Hepatocyte (in vitro differentiated cells): ENCODE data around the gene GALNTL6. TPM values are rescaled to one million over a fixed set of nuclear protein-coding genes. Genes with fewer than 3 reads are reported as not detected.

ENCODE experiments used
- DNase-seq: peaks from one replicate; pipeline ENCODE4 v3.0.0-alpha.2; 2016; ENCODE audit warnings: low spot score
- H2AFZ ChIP-seq: fragments of 200-600 bp; sonication (generic); 2 replicates; pipeline ENCODE4 v1.6.0; 2016; ENCODE audit warnings: antibody characterized with exemption, mild to moderate bottlenecking
- H3K27ac ChIP-seq: fragments of 200-600 bp; sonication (generic); 2 replicates; pipeline ENCODE4 v1.5.1; 2016; ENCODE audit warnings: mild to moderate bottlenecking
- H3K27me3 ChIP-seq: fragments of 200-600 bp; sonication (generic); 2 replicates; pipeline ENCODE4 v1.6.1; 2016
- H3K36me3 ChIP-seq: fragments of 200-600 bp; sonication (generic); replicated peaks from 2 replicates; pipeline ENCODE4 v1.5.1; 2016; ENCODE audit warnings: low read depth; ENCODE audit not compliant: insufficient read depth
- H3K4me1 ChIP-seq: fragments of 200-600 bp; sonication (generic); 2 replicates; pipeline ENCODE4 v1.5.1; 2016; ENCODE audit warnings: mild to moderate bottlenecking, moderate library complexity; ENCODE audit not compliant: insufficient read depth
- H3K4me2 ChIP-seq: fragments of 200-600 bp; sonication (generic); 2 replicates; pipeline ENCODE4 v1.6.0; 2016
- H3K4me3 ChIP-seq: fragments of 200-600 bp; sonication (generic); 2 replicates; pipeline ENCODE4 v1.5.1; 2016; ENCODE audit warnings: mild to moderate bottlenecking
- H3K79me2 ChIP-seq: fragments of 200-600 bp; sonication (generic); 2 replicates; pipeline ENCODE4 v1.6.0; 2017; ENCODE audit warnings: mild to moderate bottlenecking
- H3K9me2 ChIP-seq: fragments of 200-600 bp; sonication (generic); replicated peaks from 2 replicates; pipeline ENCODE4 v1.6.0; 2017; ENCODE audit warnings: mild to moderate bottlenecking; ENCODE audit not compliant: insufficient read depth
- H3K9me3 ChIP-seq: fragments of 200-600 bp; sonication (generic); 2 replicates; pipeline ENCODE4 v1.5.1; 2016; ENCODE audit warnings: low read depth, mild to moderate bottlenecking
- H4K20me1 ChIP-seq: fragments of 200-600 bp; sonication (generic); 2 replicates; pipeline ENCODE4 v1.6.0; 2016; ENCODE audit warnings: mild to moderate bottlenecking; ENCODE audit not compliant: insufficient read depth, poor library complexity, severe bottlenecking
- EZH2 ChIP-seq: fragments of 200-600 bp; sonication (generic); IDR thresholded peaks from 2 replicates; pipeline ENCODE4 v1.6.1; 2016; ENCODE audit warnings: antibody characterized with exemption, mild to moderate bottlenecking, borderline replicate concordance
- EZH2phosphoT487 ChIP-seq: fragments of 200-600 bp; sonication (generic); IDR thresholded peaks from one replicate; pipeline ENCODE4 v1.6.1; 2018; ENCODE audit warnings: antibody characterized with exemption, mild to moderate bottlenecking, low read depth, moderate library complexity; ENCODE audit not compliant: unreplicated experiment, severe bottlenecking
- WGBS: methylation state at CpG from one replicate; pipeline ENCODE4 v1.1.6; 2016; ENCODE audit warnings: low lambda C conversion rate; ENCODE audit errors: missing lambda C conversion rate; 5-methylcytosine and 5-hydroxymethylcytosine counted together
- polyA plus RNA-seq: library from polyadenylated mRNA; unstranded; fragments of >200 nt; fragmentation: Nextera tagmentation; extraction: Ambion mirVana; gene quantifications from 2 replicates; pipeline ENCODE4 v1.2.1, GENCODE V29; 2016
- total RNA-seq: library from RNA; depleted of rRNA; stranded (reverse); fragments of >200 nt; gene quantifications from 2 replicates; pipeline ENCODE4 v1.2.3, GENCODE V29; 2014
- TF ChIP-seq, protein P1 (sequence below): fragments of 200-600 bp; sonication (generic); IDR thresholded peaks from 2 replicates; pipeline ENCODE4 v1.5.1; 2016; ENCODE audit warnings: antibody characterized with exemption, mild to moderate bottlenecking; ENCODE audit not compliant: poor library complexity

GALNTL6 gene
- total and polyA plus RNA-seq, 2 experiments from 2014 or later = 0.53 to 0.74 TPM

DNA sequence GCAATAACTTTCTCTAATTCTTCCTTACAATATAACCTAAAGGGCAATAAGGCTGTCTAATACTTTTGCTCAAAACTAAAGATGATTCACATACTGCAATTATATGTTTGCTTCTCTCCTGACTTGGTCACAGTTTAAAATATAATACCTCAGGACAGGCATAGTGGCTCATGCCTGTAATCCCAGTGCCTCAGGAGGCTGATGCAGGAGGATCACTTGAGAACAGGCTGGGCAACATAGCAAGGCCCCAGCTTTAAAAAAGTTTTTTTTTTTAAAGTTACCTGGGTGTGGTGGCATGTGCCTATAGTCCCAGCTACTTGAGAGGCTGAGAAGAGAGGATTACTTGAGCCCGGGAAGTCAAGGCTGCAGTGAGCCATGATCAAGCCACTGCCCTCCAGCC lies 1125.7 kb downstream of the GALNTL6 start:
- H3K27ac ChIP-seq = no peak overlapping the region
- H3K79me2 ChIP-seq = no peaks in the 10 kb centered on the region
- H3K4me2 ChIP-seq = no peak overlapping the region
- H2AFZ ChIP-seq = no peak overlapping the region
- H3K36me3 ChIP-seq = no peaks in the 10 kb centered on the region
- no peak for DNase-seq
- H3K4me3 ChIP-seq = no peak overlapping the region
- no peaks in the 10 kb centered on the region for H4K20me1 ChIP-seq
- H3K27me3 ChIP-seq = no peaks in the 10 kb centered on the region
- TF ChIP-seq EZH2phosphoT487 (no peak), EZH2 (no peak)
- TF ChIP-seq, protein P1, sequence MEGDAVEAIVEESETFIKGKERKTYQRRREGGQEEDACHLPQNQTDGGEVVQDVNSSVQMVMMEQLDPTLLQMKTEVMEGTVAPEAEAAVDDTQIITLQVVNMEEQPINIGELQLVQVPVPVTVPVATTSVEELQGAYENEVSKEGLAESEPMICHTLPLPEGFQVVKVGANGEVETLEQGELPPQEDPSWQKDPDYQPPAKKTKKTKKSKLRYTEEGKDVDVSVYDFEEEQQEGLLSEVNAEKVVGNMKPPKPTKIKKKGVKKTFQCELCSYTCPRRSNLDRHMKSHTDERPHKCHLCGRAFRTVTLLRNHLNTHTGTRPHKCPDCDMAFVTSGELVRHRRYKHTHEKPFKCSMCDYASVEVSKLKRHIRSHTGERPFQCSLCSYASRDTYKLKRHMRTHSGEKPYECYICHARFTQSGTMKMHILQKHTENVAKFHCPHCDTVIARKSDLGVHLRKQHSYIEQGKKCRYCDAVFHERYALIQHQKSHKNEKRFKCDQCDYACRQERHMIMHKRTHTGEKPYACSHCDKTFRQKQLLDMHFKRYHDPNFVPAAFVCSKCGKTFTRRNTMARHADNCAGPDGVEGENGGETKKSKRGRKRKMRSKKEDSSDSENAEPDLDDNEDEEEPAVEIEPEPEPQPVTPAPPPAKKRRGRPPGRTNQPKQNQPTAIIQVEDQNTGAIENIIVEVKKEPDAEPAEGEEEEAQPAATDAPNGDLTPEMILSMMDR = no peak
- no peaks in the 10 kb centered on the region for H3K4me1 ChIP-seq
- H3K9me2 ChIP-seq = no peaks in the 10 kb centered on the region
- H3K9me3 ChIP-seq = no peaks in the 10 kb centered on the region
- WGBS = 100% methylated on average over 1 of the region's 1 CpG

DNA sequence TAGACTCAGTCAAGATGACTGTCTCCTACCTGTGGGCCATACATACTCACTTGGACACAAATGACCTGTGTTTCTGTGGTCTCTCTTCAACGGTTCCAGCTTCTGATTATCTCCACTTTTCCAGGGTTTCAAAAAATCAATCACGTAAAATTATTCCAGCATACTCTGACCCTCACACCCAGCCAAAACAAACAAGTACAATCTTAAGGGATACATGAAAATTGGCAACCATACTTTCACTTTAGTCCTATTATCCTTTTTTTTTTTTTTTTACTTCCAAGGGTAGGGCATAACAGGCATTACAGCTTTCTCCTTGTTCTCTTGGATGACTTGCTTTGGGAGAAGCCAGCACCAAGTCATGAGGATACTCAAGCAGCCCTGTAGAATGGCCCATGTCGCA lies 1129.6 kb downstream of the GALNTL6 start:
- Histone ChIP-seq H3K9me2 (no peaks in the 10 kb centered on the region), H3K27ac (no peak overlapping the region), H3K4me3 (no peak overlapping the region), H2AFZ (no peak overlapping the region), H3K27me3 (peaks cover 11% of the 10 kb centered on the region), H3K9me3 (no peaks in the 10 kb centered on the region), H3K79me2 (no peaks in the 10 kb centered on the region), H3K36me3 (no peaks in the 10 kb centered on the region), H4K20me1 (no peaks in the 10 kb centered on the region), H3K4me2 (no peak overlapping the region), H3K4me1 (no peaks in the 10 kb centered on the region)
- no peak for DNase-seq
- WGBS = 86% methylated on average over 3 of the region's 3 CpGs
- TF ChIP-seq, protein P1 = no peak
- TF ChIP-seq EZH2 (no peak), EZH2phosphoT487 (no peak)

DNA sequence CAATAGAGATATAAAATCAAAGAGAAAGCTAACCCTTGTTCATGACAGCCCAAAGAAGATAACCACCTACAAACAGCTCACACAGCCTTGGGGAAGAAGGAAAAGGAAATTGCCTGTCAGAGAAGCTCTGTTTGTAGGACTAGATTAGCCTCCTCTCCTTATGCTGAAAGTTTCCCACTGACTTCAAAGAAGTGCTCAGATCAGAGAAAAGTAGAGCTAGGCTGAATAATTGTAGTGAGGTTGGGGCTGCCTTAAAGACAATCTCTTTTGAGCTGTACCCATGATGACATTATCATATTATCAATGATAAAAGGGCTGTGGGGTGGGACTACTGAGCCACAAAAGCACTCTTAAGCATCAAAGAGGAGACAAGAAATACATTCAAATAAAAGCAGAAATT lies 1132.4 kb downstream of the GALNTL6 start:
- no peak for TF ChIP-seq EZH2phosphoT487
- TF ChIP-seq EZH2 = no peak
- TF ChIP-seq, protein P1 = no peak
- Histone ChIP-seq H4K20me1 (no peaks in the 10 kb centered on the region), H3K4me3 (no peak overlapping the region), H3K9me2 (no peaks in the 10 kb centered on the region), H3K27ac (no peak overlapping the region), H3K4me2 (no peak overlapping the region), H3K4me1 (no peaks in the 10 kb centered on the region), H3K79me2 (no peaks in the 10 kb centered on the region), H3K27me3 (peaks cover 11% of the 10 kb centered on the region), H3K36me3 (no peaks in the 10 kb centered on the region), H3K9me3 (no peaks in the 10 kb centered on the region), H2AFZ (no peak overlapping the region)
- DNase-seq = no peak

DNA sequence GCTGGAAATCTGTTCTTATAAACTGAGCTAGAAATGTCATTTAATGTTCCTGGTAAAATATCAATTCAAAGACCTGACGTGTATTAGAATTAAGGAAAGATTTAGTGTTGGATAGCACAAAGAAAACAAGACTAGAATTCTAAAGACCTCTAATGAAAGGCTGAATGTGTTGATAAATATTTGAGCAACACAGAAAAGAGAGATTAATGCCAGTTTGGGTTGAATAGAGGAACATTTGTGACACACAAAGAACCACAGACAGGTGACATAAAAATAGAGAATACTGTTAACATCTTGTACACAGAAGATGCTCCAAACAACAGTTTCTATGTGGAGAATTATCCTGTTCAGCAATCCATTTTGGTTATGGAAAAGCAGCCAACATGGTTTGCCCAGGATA lies 1133.3 kb downstream of the GALNTL6 start:
- no peaks in the 10 kb centered on the region for H3K79me2 ChIP-seq
- no peak for DNase-seq
- no peaks in the 10 kb centered on the region for H4K20me1 ChIP-seq
- 74% methylated on average over 1 of the region's 1 CpG for WGBS
- no peak overlapping the region for H2AFZ ChIP-seq
- H3K4me3 ChIP-seq = no peak overlapping the region
- H3K9me2 ChIP-seq = no peaks in the 10 kb centered on the region
- TF ChIP-seq, protein P1 = no peak
- no peak for TF ChIP-seq EZH2phosphoT487
- TF ChIP-seq EZH2 = no peak
- no peaks in the 10 kb centered on the region for H3K36me3 ChIP-seq
- no peak overlapping the region for H3K4me2 ChIP-seq
- H3K9me3 ChIP-seq = no peaks in the 10 kb centered on the region
- no peak overlapping the region for H3K27ac ChIP-seq
- H3K27me3 ChIP-seq = peaks cover 11% of the 10 kb centered on the region
- no peaks in the 10 kb centered on the region for H3K4me1 ChIP-seq
